Sigmoid colon (tissue), 7 donors: Measurements from ENCODE around the gene GPC5. TPM values are rescaled to one million over a fixed set of nuclear protein-coding genes. Genes with fewer than 3 reads are reported as not detected.

Source experiments
- DNase-seq: peaks from one replicate; pipeline ENCODE4 v3.0.0-alpha.2; 2019
- H3K27ac ChIP-seq, 4 donors: fragments of 200-600 bp; sonication (generic); one replicate each; pipeline ENCODE4 v1.5.1; 2016 to 2019; ENCODE audit warnings: mild to moderate bottlenecking in 1 of 4
- H3K27me3 ChIP-seq, 3 donors: fragments of 200-600 bp; sonication (generic); one replicate each; pipeline ENCODE4 v1.5.1; 2019; ENCODE audit warnings: mild to moderate bottlenecking in 1 of 3
- H3K36me3 ChIP-seq, 4 donors: fragments of 200-600 bp; sonication (generic); one replicate each; pipeline ENCODE4 v1.5.1; 2016 to 2019
- H3K4me1 ChIP-seq, 4 donors: fragments of 200-600 bp; sonication (generic); one replicate each; pipeline ENCODE4 v1.5.1; 2017 to 2019
- H3K4me3 ChIP-seq, 4 donors: fragments of 200-600 bp; sonication (generic); one replicate each; pipeline ENCODE4 v1.5.1; 2017 to 2019; ENCODE audit warnings: mild to moderate bottlenecking in 2 of 4, moderate library complexity in 1 of 4
- H3K9me3 ChIP-seq, 4 donors: fragments of 200-600 bp in 3 of 4; sonication (generic) in 3 of 4; one replicate each; pipeline versions ENCODE4 v1.5.1 to v1.6.1; 2013 to 2019
- EP300 ChIP-seq, 4 donors: sonication (generic); formaldehyde crosslinking; IDR thresholded peaks; one replicate each; pipeline ENCODE4 v1.6.1; 2017; ENCODE audit warnings: antibody characterized with exemption in 4 of 4
- POLR2A ChIP-seq, 2 donors: fragments of 450-650 bp; IDR thresholded peaks; one replicate each; pipeline ENCODE4 v1.6.1; 2016; ENCODE audit warnings: antibody characterized with exemption in 2 of 2, mild to moderate bottlenecking in 2 of 2, moderate library complexity in 2 of 2
- POLR2AphosphoS5 ChIP-seq, 4 donors: sonication (generic); formaldehyde crosslinking; IDR thresholded peaks; one replicate each; pipeline ENCODE4 v1.6.1; 2017; ENCODE audit warnings: antibody characterized with exemption in 4 of 4
- WGBS, 2 donors: extraction: QIAGEN DNeasy Blood & Tissue Kit; methylation state at CpG; one replicate each; pipeline ENCODE4 v1.1.7; 2013; 5-methylcytosine and 5-hydroxymethylcytosine counted together
- intact Hi-C: fragments of 100-400 bp; cut with DNase I; formaldehyde crosslinking; loops from one replicate; pipeline ENCODE4 v1.15.1; 2023
- polyA plus RNA-seq, 3 donors: library from polyadenylated mRNA; stranded (reverse); fragments of 200-250 nt; gene quantifications; one replicate each; pipeline ENCODE4 v1.2.3, GENCODE V29; 2013
- total RNA-seq, 4 donors: library from RNA; depleted of rRNA; stranded (reverse); fragments of >200 nt; gene quantifications; one replicate each; pipeline ENCODE4 v1.1.0, GENCODE V29; 2016
- TF ChIP-seq, protein P1 (sequence below), 4 experiments: fragments of 450-650 bp in 3 of 4; fragments of 200-600 bp in 1 of 4; IDR thresholded peaks; one replicate each; pipeline ENCODE4 v1.5.1; 2016 to 2019; ENCODE audit warnings: antibody characterized with exemption in 4 of 4, mild to moderate bottlenecking in 3 of 4, moderate library complexity in 2 of 4
- donor health status: healthy with polysubstance abuse.
- donor health status: Bipolar disorder and iron deficiency.
- donor health status: healthy.

Gene GPC5
- total and polyA plus RNA-seq, 7 donors: 0.39 to 3.9 (median 2.9) TPM; not detected in 2

GRCh38 chr13:91739751-91740150, 341.3 kb downstream of the GPC5 start:
- 91 to 93% methylated on average over 2 of the region's 2 CpGs for WGBS, 2 donors
- H3K36me3 ChIP-seq: no peaks in the 10 kb centered on the region
- no peak for DNase-seq
- no peaks in the 10 kb centered on the region for H3K9me3 ChIP-seq
- intact Hi-C loops: no loop called here
- TF ChIP-seq EP300 (IDR thresholded peaks at IDR 0.05) (no peak), POLR2A (IDR thresholded peaks at IDR 0.05) (no peak), POLR2AphosphoS5 (IDR thresholded peaks at IDR 0.05) (no peak)
- TF ChIP-seq, protein P1, sequence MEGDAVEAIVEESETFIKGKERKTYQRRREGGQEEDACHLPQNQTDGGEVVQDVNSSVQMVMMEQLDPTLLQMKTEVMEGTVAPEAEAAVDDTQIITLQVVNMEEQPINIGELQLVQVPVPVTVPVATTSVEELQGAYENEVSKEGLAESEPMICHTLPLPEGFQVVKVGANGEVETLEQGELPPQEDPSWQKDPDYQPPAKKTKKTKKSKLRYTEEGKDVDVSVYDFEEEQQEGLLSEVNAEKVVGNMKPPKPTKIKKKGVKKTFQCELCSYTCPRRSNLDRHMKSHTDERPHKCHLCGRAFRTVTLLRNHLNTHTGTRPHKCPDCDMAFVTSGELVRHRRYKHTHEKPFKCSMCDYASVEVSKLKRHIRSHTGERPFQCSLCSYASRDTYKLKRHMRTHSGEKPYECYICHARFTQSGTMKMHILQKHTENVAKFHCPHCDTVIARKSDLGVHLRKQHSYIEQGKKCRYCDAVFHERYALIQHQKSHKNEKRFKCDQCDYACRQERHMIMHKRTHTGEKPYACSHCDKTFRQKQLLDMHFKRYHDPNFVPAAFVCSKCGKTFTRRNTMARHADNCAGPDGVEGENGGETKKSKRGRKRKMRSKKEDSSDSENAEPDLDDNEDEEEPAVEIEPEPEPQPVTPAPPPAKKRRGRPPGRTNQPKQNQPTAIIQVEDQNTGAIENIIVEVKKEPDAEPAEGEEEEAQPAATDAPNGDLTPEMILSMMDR (IDR thresholded peaks at IDR 0.05): no peak
- H3K4me3 ChIP-seq: no peak overlapping the region
- no peaks in the 10 kb centered on the region for H3K27me3 ChIP-seq
- no peaks in the 10 kb centered on the region for H3K4me1 ChIP-seq
- H3K27ac ChIP-seq: no peak overlapping the region

- Histone ChIP-seq H3K4me1 (no peaks in the 10 kb centered on the region), H3K27ac (no peak overlapping the region), H3K27me3 (no peaks in the 10 kb centered on the region), H3K36me3 (no peaks in the 10 kb centered on the region), H3K4me3 (no peak overlapping the region), H3K9me3 (no peaks in the 10 kb centered on the region)
- no peak for TF ChIP-seq EP300 (IDR thresholded peaks at IDR 0.05)
- no peak for TF ChIP-seq POLR2AphosphoS5 (IDR thresholded peaks at IDR 0.05)
- TF ChIP-seq, protein P1 (IDR thresholded peaks at IDR 0.05): no peak
- no peak for TF ChIP-seq POLR2A (IDR thresholded peaks at IDR 0.05)
- WGBS, 2 donors: 74 to 77% methylated on average over 2 of the region's 2 CpGs
- DNase-seq: no peak
- intact Hi-C loops: no loop called here
Observed at GRCh38 chr13:91740756-91741155, 342.3 kb downstream of the GPC5 start.

DNA sequence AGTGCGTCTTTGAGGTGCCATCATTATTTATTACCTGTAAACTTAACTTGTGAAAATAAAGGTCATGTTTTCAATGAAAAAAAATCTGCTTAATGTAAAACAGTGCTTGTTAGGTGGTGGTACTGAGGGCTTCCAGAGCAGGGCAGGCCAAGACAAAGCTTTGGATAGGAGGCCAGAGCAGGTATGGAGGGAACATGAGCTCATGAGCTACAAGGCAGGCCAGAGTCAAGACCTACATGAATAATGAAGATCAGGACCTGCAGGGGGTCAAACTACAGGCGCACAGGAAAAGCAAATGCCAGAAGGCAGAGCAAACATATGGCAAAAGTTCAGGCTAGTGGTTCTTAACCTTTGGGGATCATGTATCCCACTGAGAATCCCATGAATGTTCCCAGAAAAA, 343.5 kb downstream of the GPC5 start:
- TF ChIP-seq POLR2A (IDR thresholded peaks at IDR 0.05) (no peak), EP300 (IDR thresholded peaks at IDR 0.05) (no peak), POLR2AphosphoS5 (IDR thresholded peaks at IDR 0.05) (no peak)
- TF ChIP-seq, protein P1 (IDR thresholded peaks at IDR 0.05): no peak
- WGBS, 2 donors: 83% methylated on average over 2 of the region's 2 CpGs

GRCh38 chr13:91744284-91744683, 345.9 kb downstream of the GPC5 start:
- Histone ChIP-seq H3K4me1 (no peaks in the 10 kb centered on the region), H3K27ac (no peak overlapping the region), H3K9me3 (peaks cover 0 to 2% (median 0%) of the 10 kb centered on the region in 4 donors), H3K4me3 (no peak overlapping the region), H3K27me3 (no peaks in the 10 kb centered on the region), H3K36me3 (no peaks in the 10 kb centered on the region)
- TF ChIP-seq EP300 (IDR thresholded peaks at IDR 0.05) (no peak), POLR2A (IDR thresholded peaks at IDR 0.05) (no peak), POLR2AphosphoS5 (IDR thresholded peaks at IDR 0.05) (no peak)
- TF ChIP-seq, protein P1 (IDR thresholded peaks at IDR 0.05): no peak
- intact Hi-C loops: no loop called here
- DNase-seq: no peak

More for the DNA sequence above, 343.5 kb downstream of the GPC5 start:
- Histone ChIP-seq H3K9me3 (no peaks in the 10 kb centered on the region), H3K27me3 (no peaks in the 10 kb centered on the region), H3K4me3 (no peak overlapping the region), H3K27ac (no peak overlapping the region), H3K36me3 (no peaks in the 10 kb centered on the region), H3K4me1 (no peaks in the 10 kb centered on the region)
- DNase-seq: no peak
- intact Hi-C loops: no loop called here

GRCh38 chr13:91745967-91746366, 347.5 kb downstream of the GPC5 start:
- H3K4me3 ChIP-seq: no peak overlapping the region
- peaks cover 0 to 2% (median 0%) of the 10 kb centered on the region in 4 donors for H3K9me3 ChIP-seq
- no peaks in the 10 kb centered on the region for H3K27me3 ChIP-seq
- no peaks in the 10 kb centered on the region for H3K36me3 ChIP-seq
- TF ChIP-seq POLR2AphosphoS5 (IDR thresholded peaks at IDR 0.05) (no peak), POLR2A (IDR thresholded peaks at IDR 0.05) (no peak), EP300 (IDR thresholded peaks at IDR 0.05) (no peak)
- TF ChIP-seq, protein P1 (IDR thresholded peaks at IDR 0.05): no peak
- H3K4me1 ChIP-seq: no peaks in the 10 kb centered on the region
- no peak overlapping the region for H3K27ac ChIP-seq
- 29 to 31% methylated on average over 3 of the region's 3 CpGs for WGBS, 2 donors
- intact Hi-C loops: no loop called here
- DNase-seq: no peak
